HuH-7 (cell line): ENCODE results near the gene CDKL2.
"Not testable (repeated sequence)": the region's sequence is repeated elsewhere in the genome, so short reads cannot be mapped to it uniquely, and the experiment has no call there.

ENCODE experiments used
- DNase-seq: peaks from one replicate; pipeline ENCODE4 v3.0.0; 2011; ENCODE audit warnings: low spot score

CDKL2 gene

GRCh38 chr4:75630174-75630936 is at the start of gene CDKL2:
CDKL2 (minus strand) TSS chr4:75630528; CDS start chr4:75625988, 4,540 bp downstream.
- no peak for DNase-seq

- no peak for DNase-seq
Observed at GRCh38 chr4:75678965-75679364, 48.6 kb upstream of the CDKL2 start.

GRCh38 chr4:75678473-75678872 is 48.1 kb upstream of the CDKL2 start:
- no peak for DNase-seq

GRCh38 chr4:75675004-75675531 is 44.7 kb upstream of the CDKL2 start:
- no peak for DNase-seq

GRCh38 chr4:75673959-75674328 is 43.6 kb upstream of the CDKL2 start:
- no peak for DNase-seq

- peak; percentile 94 for DNase-seq
Observed at GRCh38 chr4:75673027-75673958, 43.0 kb upstream of the CDKL2 start, which contains the start of gene G3BP2. G3BP2 (minus strand) TSS chr4:75673411; CDS start chr4:75662025, 11,386 bp downstream.

GRCh38 chr4:75672461-75673026 is 42.2 kb upstream of the CDKL2 start:
- peak; percentile 31 for DNase-seq

GRCh38 chr4:75671802-75672421 is 41.6 kb upstream of the CDKL2 start:
- no peak for DNase-seq

GRCh38 chr4:75668596-75668995 is 38.3 kb upstream of the CDKL2 start:
- DNase-seq, result no peak

- not testable (repeated sequence) for DNase-seq
Observed at GRCh38 chr4:75667636-75668035, 37.3 kb upstream of the CDKL2 start.

- no peak for DNase-seq
Observed at GRCh38 chr4:75666299-75666698, 36.0 kb upstream of the CDKL2 start.

GRCh38 chr4:75664604-75665003 is 34.3 kb upstream of the CDKL2 start:
- not testable (repeated sequence) for DNase-seq

- DNase-seq, result no peak
Observed at GRCh38 chr4:75662626-75663025, 32.3 kb upstream of the CDKL2 start.

GRCh38 chr4:75660491-75660890 is 30.2 kb upstream of the CDKL2 start:
- no peak for DNase-seq

GRCh38 chr4:75659512-75660031 is 29.2 kb upstream of the CDKL2 start:
- DNase-seq, result no peak

GRCh38 chr4:75658876-75659275 is 28.5 kb upstream of the CDKL2 start:
- DNase-seq, result no peak

- no peak for DNase-seq
Observed at GRCh38 chr4:75655562-75655961, 25.2 kb upstream of the CDKL2 start.

- DNase-seq, result no peak
Observed at GRCh38 chr4:75654905-75655304, 24.6 kb upstream of the CDKL2 start.

GRCh38 chr4:75653845-75654503 is 23.6 kb upstream of the CDKL2 start:
- DNase-seq, result peak; percentile 26

- no peak for DNase-seq
Observed at GRCh38 chr4:75644095-75644494, 13.8 kb upstream of the CDKL2 start.

- no peak for DNase-seq
Observed at GRCh38 chr4:75643651-75644050, 13.3 kb upstream of the CDKL2 start.
